ENCODE measurements around the gene AIG1. TPM values are rescaled to one million over a fixed set of nuclear protein-coding genes. Genes with fewer than 3 reads are reported as not detected.

Gene AIG1
- total RNA-seq, 1 donor from 2014 or later: 2.6 TPM

GRCh38 chr6:143247586-143247985 is 186.9 kb downstream of the AIG1 start:
- intact Hi-C loops (cut with micrococcal nuclease): no loop called here
- no peak overlapping the region for H3K27ac Mint-ChIP-seq
- peaks cover 5% of the 10 kb centered on the region for H3K4me1 Mint-ChIP-seq (ENCODE audit: low read depth)
- H3K4me3 Mint-ChIP-seq: no peak overlapping the region
- no peaks in the 10 kb centered on the region for H3K36me3 Mint-ChIP-seq (ENCODE audit: low read depth)
- H3K9me3 Mint-ChIP-seq: peaks cover 8% of the 10 kb centered on the region
- no peaks in the 10 kb centered on the region for H3K27me3 Mint-ChIP-seq (ENCODE audit: insufficient read depth)
- DNase-seq (ENCODE audit: low spot score): no peak

- H3K27ac Mint-ChIP-seq: no peak overlapping the region
- DNase-seq (ENCODE audit: low spot score): no peak
- H3K4me3 Mint-ChIP-seq: no peak overlapping the region
- peaks cover 8% of the 10 kb centered on the region for H3K9me3 Mint-ChIP-seq
- no peaks in the 10 kb centered on the region for H3K27me3 Mint-ChIP-seq (ENCODE audit: insufficient read depth)
- intact Hi-C loops (cut with micrococcal nuclease): no loop called here
- H3K36me3 Mint-ChIP-seq (ENCODE audit: low read depth): no peaks in the 10 kb centered on the region
- peaks cover 5% of the 10 kb centered on the region for H3K4me1 Mint-ChIP-seq (ENCODE audit: low read depth)
Observed at GRCh38 chr6:143248359-143248758, 187.7 kb downstream of the AIG1 start.

GRCh38 chr6:143251288-143251687 is 190.6 kb downstream of the AIG1 start:
- intact Hi-C loops (cut with micrococcal nuclease): no loop called here

GRCh38 chr6:143252961-143253360 is 192.3 kb downstream of the AIG1 start:
- intact Hi-C loops (cut with micrococcal nuclease): no loop called here
- Mint-ChIP-seq H3K27me3 (ENCODE audit: insufficient read depth) (no peaks in the 10 kb centered on the region), H3K27ac (no peak overlapping the region), H3K9me3 (no peaks in the 10 kb centered on the region), H3K4me3 (no peak overlapping the region), H3K4me1 (ENCODE audit: low read depth) (peaks cover 5% of the 10 kb centered on the region), H3K36me3 (ENCODE audit: low read depth) (no peaks in the 10 kb centered on the region)
- DNase-seq (ENCODE audit: low spot score): no peak

More at GRCh38 chr6:143251288-143251687, 190.6 kb downstream of the AIG1 start:
- no peak overlapping the region for H3K4me3 Mint-ChIP-seq
- DNase-seq (ENCODE audit: low spot score): no peak
- H3K4me1 Mint-ChIP-seq (ENCODE audit: low read depth): peaks cover 5% of the 10 kb centered on the region
- H3K36me3 Mint-ChIP-seq (ENCODE audit: low read depth): no peaks in the 10 kb centered on the region
- H3K9me3 Mint-ChIP-seq: peaks cover 3% of the 10 kb centered on the region
- H3K27ac Mint-ChIP-seq: no peak overlapping the region
- H3K27me3 Mint-ChIP-seq (ENCODE audit: insufficient read depth): no peaks in the 10 kb centered on the region

- H3K4me3 Mint-ChIP-seq: no peak overlapping the region
- no peaks in the 10 kb centered on the region for H3K9me3 Mint-ChIP-seq
- H3K36me3 Mint-ChIP-seq (ENCODE audit: low read depth): no peaks in the 10 kb centered on the region
- no peak overlapping the region for H3K27ac Mint-ChIP-seq
- no peaks in the 10 kb centered on the region for H3K27me3 Mint-ChIP-seq (ENCODE audit: insufficient read depth)
- H3K4me1 Mint-ChIP-seq (ENCODE audit: low read depth): peaks cover 2% of the 10 kb centered on the region
- intact Hi-C loops (cut with micrococcal nuclease): no loop called here
- no peak for DNase-seq (ENCODE audit: low spot score)
Observed at GRCh38 chr6:143253586-143253985, 192.9 kb downstream of the AIG1 start.

GRCh38 chr6:143258945-143259344 is 198.3 kb downstream of the AIG1 start:
- Mint-ChIP-seq H3K27ac (no peak overlapping the region), H3K4me1 (ENCODE audit: low read depth) (no peaks in the 10 kb centered on the region), H3K4me3 (no peak overlapping the region), H3K9me3 (peaks cover 9% of the 10 kb centered on the region), H3K27me3 (ENCODE audit: insufficient read depth) (no peaks in the 10 kb centered on the region), H3K36me3 (ENCODE audit: low read depth) (no peaks in the 10 kb centered on the region)
- no peak for DNase-seq (ENCODE audit: low spot score)
- intact Hi-C loops (cut with micrococcal nuclease): no loop called here

GRCh38 chr6:143260857-143261256 is 200.2 kb downstream of the AIG1 start:
- Mint-ChIP-seq H3K4me1 (ENCODE audit: low read depth) (no peaks in the 10 kb centered on the region), H3K4me3 (no peak overlapping the region), H3K27me3 (ENCODE audit: insufficient read depth) (no peaks in the 10 kb centered on the region), H3K36me3 (ENCODE audit: low read depth) (no peaks in the 10 kb centered on the region), H3K9me3 (peaks cover 9% of the 10 kb centered on the region), H3K27ac (no peak overlapping the region)
- intact Hi-C loops (cut with micrococcal nuclease): no loop called here
- DNase-seq (ENCODE audit: low spot score): no peak

GRCh38 chr6:143261899-143262436 is 201.3 kb downstream of the AIG1 start:
- no peaks in the 10 kb centered on the region for H3K4me1 Mint-ChIP-seq (ENCODE audit: low read depth)
- no peak overlapping the region for H3K4me3 Mint-ChIP-seq
- no peak for DNase-seq (ENCODE audit: low spot score)
- H3K27ac Mint-ChIP-seq: no peak overlapping the region
- peaks cover 9% of the 10 kb centered on the region for H3K9me3 Mint-ChIP-seq
- H3K36me3 Mint-ChIP-seq (ENCODE audit: low read depth): no peaks in the 10 kb centered on the region
- no peaks in the 10 kb centered on the region for H3K27me3 Mint-ChIP-seq (ENCODE audit: insufficient read depth)
- intact Hi-C loops (cut with micrococcal nuclease): no loop called here

- H3K4me3 Mint-ChIP-seq: no peak overlapping the region
- no peak for DNase-seq (ENCODE audit: low spot score)
- intact Hi-C loops (cut with micrococcal nuclease): no loop called here
- H3K27me3 Mint-ChIP-seq (ENCODE audit: insufficient read depth): no peaks in the 10 kb centered on the region
- H3K36me3 Mint-ChIP-seq (ENCODE audit: low read depth): no peaks in the 10 kb centered on the region
- no peak overlapping the region for H3K27ac Mint-ChIP-seq
- no peaks in the 10 kb centered on the region for H3K4me1 Mint-ChIP-seq (ENCODE audit: low read depth)
- peaks cover 9% of the 10 kb centered on the region for H3K9me3 Mint-ChIP-seq
Observed at GRCh38 chr6:143262859-143263258, 202.2 kb downstream of the AIG1 start.

GRCh38 chr6:143264379-143264778 is 203.7 kb downstream of the AIG1 start:
- intact Hi-C loops (cut with micrococcal nuclease): no loop called here
- no peak for DNase-seq (ENCODE audit: low spot score)
- Mint-ChIP-seq H3K27me3 (ENCODE audit: insufficient read depth) (no peaks in the 10 kb centered on the region), H3K36me3 (ENCODE audit: low read depth) (no peaks in the 10 kb centered on the region), H3K27ac (no peak overlapping the region), H3K9me3 (peaks cover 4% of the 10 kb centered on the region), H3K4me1 (ENCODE audit: low read depth) (no peaks in the 10 kb centered on the region), H3K4me3 (no peak overlapping the region)

GRCh38 chr6:143264986-143265764 is 204.5 kb downstream of the AIG1 start:
- Mint-ChIP-seq H3K27ac (no peak overlapping the region), H3K36me3 (ENCODE audit: low read depth) (no peaks in the 10 kb centered on the region), H3K4me3 (no peak overlapping the region), H3K27me3 (ENCODE audit: insufficient read depth) (no peaks in the 10 kb centered on the region), H3K4me1 (ENCODE audit: low read depth) (no peaks in the 10 kb centered on the region), H3K9me3 (no peaks in the 10 kb centered on the region)
- no peak for DNase-seq (ENCODE audit: low spot score)
- intact Hi-C loops (cut with micrococcal nuclease): no loop called here

- Mint-ChIP-seq H3K9me3 (peaks cover 5% of the 10 kb centered on the region), H3K36me3 (ENCODE audit: low read depth) (no peaks in the 10 kb centered on the region), H3K4me1 (ENCODE audit: low read depth) (no peaks in the 10 kb centered on the region), H3K27me3 (ENCODE audit: insufficient read depth) (no peaks in the 10 kb centered on the region), H3K4me3 (no peak overlapping the region), H3K27ac (no peak overlapping the region)
- DNase-seq (ENCODE audit: low spot score): no peak
- intact Hi-C loops (cut with micrococcal nuclease): no loop called here
Observed at GRCh38 chr6:143267760-143268159, 207.1 kb downstream of the AIG1 start.

GRCh38 chr6:143268439-143268838 is 207.8 kb downstream of the AIG1 start:
- H3K9me3 Mint-ChIP-seq: peaks cover 8% of the 10 kb centered on the region
- no peak overlapping the region for H3K27ac Mint-ChIP-seq
- H3K27me3 Mint-ChIP-seq (ENCODE audit: insufficient read depth): no peaks in the 10 kb centered on the region
- intact Hi-C loops (cut with micrococcal nuclease): no loop called here
- peaks cover 2% of the 10 kb centered on the region for H3K36me3 Mint-ChIP-seq (ENCODE audit: low read depth)
- no peak overlapping the region for H3K4me3 Mint-ChIP-seq
- no peak for DNase-seq (ENCODE audit: low spot score)
- no peaks in the 10 kb centered on the region for H3K4me1 Mint-ChIP-seq (ENCODE audit: low read depth)
